HUDEP-2 (cell line): ENCODE measurements around the gene TMC1.
"Not testable (repeated sequence)": the region's sequence is repeated elsewhere in the genome, so short reads cannot be mapped to it uniquely, and the experiment has no call there.

Source experiments
- DNase-seq, 76 experiments: peaks; one replicate each; lab custom pipeline; 2025; ENCODE audit not compliant: unreplicated experiment in 76 of 76; lab: John Stamatoyannopoulos, UW

Gene TMC1

GRCh38 chr9:72749276-72749675 is 227.9 kb downstream of the TMC1 start:
- no peak for DNase-seq

GRCh38 chr9:72751541-72751940 is 230.1 kb downstream of the TMC1 start:
- no peak for DNase-seq

GRCh38 chr9:72753266-72753893 is 232.0 kb downstream of the TMC1 start:
- no peak for DNase-seq

- DNase-seq = no peak
Observed at GRCh38 chr9:72755836-72756235, 234.4 kb downstream of the TMC1 start.

GRCh38 chr9:72758944-72759343 is 237.5 kb downstream of the TMC1 start:
- no peak for DNase-seq

- DNase-seq = no peak
Observed at GRCh38 chr9:72763022-72763421, 241.6 kb downstream of the TMC1 start.

- DNase-seq = no peak
Observed at GRCh38 chr9:72769546-72769945, 248.1 kb downstream of the TMC1 start.

- no peak for DNase-seq
Observed at GRCh38 chr9:72772661-72773060, 251.3 kb downstream of the TMC1 start.

- no peak for DNase-seq
Observed at GRCh38 chr9:72773570-72773969, 252.2 kb downstream of the TMC1 start.

GRCh38 chr9:72775570-72775969 is 254.2 kb downstream of the TMC1 start:
- DNase-seq = no peak

- no peak for DNase-seq
Observed at GRCh38 chr9:72779614-72780013, 258.2 kb downstream of the TMC1 start.

- DNase-seq = peak in 1 of 76 experiments; percentile 0
Observed at GRCh38 chr9:72786948-72787347, 265.5 kb downstream of the TMC1 start.

- no peak for DNase-seq
Observed at GRCh38 chr9:72788966-72789735, 267.7 kb downstream of the TMC1 start.

GRCh38 chr9:72789885-72790284 is 268.5 kb downstream of the TMC1 start:
- no peak for DNase-seq

GRCh38 chr9:72790989-72791388 is 269.6 kb downstream of the TMC1 start:
- no peak for DNase-seq

GRCh38 chr9:72791436-72791835 is 270.0 kb downstream of the TMC1 start:
- DNase-seq = no peak

- DNase-seq = no peak
Observed at GRCh38 chr9:72794946-72795345, 273.5 kb downstream of the TMC1 start.

GRCh38 chr9:72800328-72800994 is 279.1 kb downstream of the TMC1 start:
- no peak for DNase-seq

- no peak for DNase-seq
Observed at GRCh38 chr9:72805238-72805637, 283.8 kb downstream of the TMC1 start.

GRCh38 chr9:72806313-72806809 is 285.0 kb downstream of the TMC1 start:
- DNase-seq = not testable (repeated sequence)

GRCh38 chr9:72807765-72808445 is 286.5 kb downstream of the TMC1 start:
- DNase-seq = peak in 6 of 76 experiments; percentile 2 to 18 (median 11)
